ENCODE measurements around the gene CCDC106.
A peak's percentile ranks its signal among the peaks of the same experiment; 100 is the strongest.

The CCDC106 gene

GRCh38 chr19:55624109-55625003, 23.7 kb upstream of the CCDC106 start, which contains the start of gene ZNF784:
TSS of gene ZNF784 (minus strand) at chr19:55624566. CDS start at chr19:55624561, 5 bp downstream.
- no peaks in the 10 kb centered on the region for H3K9me3 ChIP-seq (ENCODE audit: insufficient read depth, low read length)
- no peaks in the 10 kb centered on the region for H3K27me3 ChIP-seq (ENCODE audit: insufficient read depth, insufficient read length)
- no peaks in the 10 kb centered on the region for H3K4me1 ChIP-seq (ENCODE audit: insufficient read depth, insufficient read length)
- peaks cover 18% of the 10 kb centered on the region for H3K36me3 ChIP-seq (ENCODE audit: insufficient read depth, insufficient read length, low read length)
- TF ChIP-seq YY1 (IDR thresholded peaks at IDR 0.05; ENCODE audit: insufficient read depth, insufficient read length) (peak; percentile 68), ZNF274 (IDR thresholded peaks at IDR 0.05; ENCODE audit: low read depth, low read length) (no peak), SUZ12 (IDR thresholded peaks at IDR 0.05; ENCODE audit: extremely low read depth, insufficient read depth, insufficient read length) (no peak)
- peak within 1 kb of the TSS; percentile 37 for H3K4me3 ChIP-seq (ENCODE audit: insufficient read length, low read depth)
- DNase-seq (ENCODE audit: low read depth, low spot score) = peak; percentile 35
- H3K9ac ChIP-seq (ENCODE audit: insufficient read length, low read depth) = peak within 1 kb of the TSS; percentile 61

GRCh38 chr19:55625004-55625326, 23.0 kb upstream of the CCDC106 start:
- no peaks in the 10 kb centered on the region for H3K27me3 ChIP-seq (ENCODE audit: insufficient read depth, insufficient read length)

GRCh38 chr19:55626350-55626749, 21.7 kb upstream of the CCDC106 start:
- no peaks in the 10 kb centered on the region for H3K4me1 ChIP-seq (ENCODE audit: insufficient read depth, insufficient read length)
- DNase-seq (ENCODE audit: low read depth, low spot score) = no peak
- no peak overlapping the region for H3K9ac ChIP-seq (ENCODE audit: insufficient read length, low read depth)
- no peaks in the 10 kb centered on the region for H3K27me3 ChIP-seq (ENCODE audit: insufficient read depth, insufficient read length)
- no peak overlapping the region for H3K4me3 ChIP-seq (ENCODE audit: insufficient read length, low read depth)
- no peaks in the 10 kb centered on the region for H3K9me3 ChIP-seq (ENCODE audit: insufficient read depth, low read length)
- H3K36me3 ChIP-seq (ENCODE audit: insufficient read depth, insufficient read length, low read length) = peaks cover 3% of the 10 kb centered on the region
- TF ChIP-seq YY1 (IDR thresholded peaks at IDR 0.05; ENCODE audit: insufficient read depth, insufficient read length) = no peak
- TF ChIP-seq SUZ12 (IDR thresholded peaks at IDR 0.05; ENCODE audit: extremely low read depth, insufficient read depth, insufficient read length) = no peak
- no peak for TF ChIP-seq ZNF274 (IDR thresholded peaks at IDR 0.05; ENCODE audit: low read depth, low read length)

More at GRCh38 chr19:55625004-55625326, 23.0 kb upstream of the CCDC106 start:
- no peaks in the 10 kb centered on the region for H3K9me3 ChIP-seq (ENCODE audit: insufficient read depth, low read length)
- peak overlapping the region; percentile 61 for H3K9ac ChIP-seq (ENCODE audit: insufficient read length, low read depth)
- TF ChIP-seq SUZ12 (IDR thresholded peaks at IDR 0.05; ENCODE audit: extremely low read depth, insufficient read depth, insufficient read length) (no peak), ZNF274 (IDR thresholded peaks at IDR 0.05; ENCODE audit: low read depth, low read length) (no peak), YY1 (IDR thresholded peaks at IDR 0.05; ENCODE audit: insufficient read depth, insufficient read length) (no peak)
- no peak for DNase-seq (ENCODE audit: low read depth, low spot score)
- peak overlapping the region; percentile 31 for H3K4me3 ChIP-seq (ENCODE audit: insufficient read length, low read depth)
- H3K4me1 ChIP-seq (ENCODE audit: insufficient read depth, insufficient read length) = no peaks in the 10 kb centered on the region
- peaks cover 14% of the 10 kb centered on the region for H3K36me3 ChIP-seq (ENCODE audit: insufficient read depth, insufficient read length, low read length)

- H3K36me3 ChIP-seq (ENCODE audit: insufficient read depth, insufficient read length, low read length) = peaks cover 10% of the 10 kb centered on the region
- H3K9me3 ChIP-seq (ENCODE audit: insufficient read depth, low read length) = no peaks in the 10 kb centered on the region
- no peak overlapping the region for H3K4me3 ChIP-seq (ENCODE audit: insufficient read length, low read depth)
- H3K4me1 ChIP-seq (ENCODE audit: insufficient read depth, insufficient read length) = peaks cover 7% of the 10 kb centered on the region
- TF ChIP-seq SUZ12 (IDR thresholded peaks at IDR 0.05; ENCODE audit: extremely low read depth, insufficient read depth, insufficient read length) (no peak), YY1 (IDR thresholded peaks at IDR 0.05; ENCODE audit: insufficient read depth, insufficient read length) (no peak), ZNF274 (IDR thresholded peaks at IDR 0.05; ENCODE audit: low read depth, low read length) (no peak)
- DNase-seq (ENCODE audit: low read depth, low spot score) = peak; percentile 90
- H3K27me3 ChIP-seq (ENCODE audit: insufficient read depth, insufficient read length) = no peaks in the 10 kb centered on the region
- H3K9ac ChIP-seq (ENCODE audit: insufficient read length, low read depth) = no peak overlapping the region
Measured at GRCh38 chr19:55632463-55632834, 15.6 kb upstream of the CCDC106 start.

GRCh38 chr19:55633861-55634260, 14.2 kb upstream of the CCDC106 start:
- peak overlapping the region; percentile 26 for H3K9ac ChIP-seq (ENCODE audit: insufficient read length, low read depth)

GRCh38 chr19:55635334-55635717, 12.7 kb upstream of the CCDC106 start:
- no peak for TF ChIP-seq YY1 (IDR thresholded peaks at IDR 0.05; ENCODE audit: insufficient read depth, insufficient read length)
- TF ChIP-seq SUZ12 (IDR thresholded peaks at IDR 0.05; ENCODE audit: extremely low read depth, insufficient read depth, insufficient read length) = no peak
- TF ChIP-seq ZNF274 (IDR thresholded peaks at IDR 0.05; ENCODE audit: low read depth, low read length) = no peak
- peaks cover 11% of the 10 kb centered on the region for H3K4me1 ChIP-seq (ENCODE audit: insufficient read depth, insufficient read length)
- peak overlapping the region; percentile 94 for H3K9ac ChIP-seq (ENCODE audit: insufficient read length, low read depth)
- peak overlapping the region; percentile 93 for H3K4me3 ChIP-seq (ENCODE audit: insufficient read length, low read depth)
- H3K36me3 ChIP-seq (ENCODE audit: insufficient read depth, insufficient read length, low read length) = peaks cover 19% of the 10 kb centered on the region
- DNase-seq (ENCODE audit: low read depth, low spot score) = no peak
- H3K27me3 ChIP-seq (ENCODE audit: insufficient read depth, insufficient read length) = no peaks in the 10 kb centered on the region
- H3K9me3 ChIP-seq (ENCODE audit: insufficient read depth, low read length) = no peaks in the 10 kb centered on the region

More at GRCh38 chr19:55633861-55634260, 14.2 kb upstream of the CCDC106 start:
- no peak for TF ChIP-seq YY1 (IDR thresholded peaks at IDR 0.05; ENCODE audit: insufficient read depth, insufficient read length)
- TF ChIP-seq SUZ12 (IDR thresholded peaks at IDR 0.05; ENCODE audit: extremely low read depth, insufficient read depth, insufficient read length) = no peak
- TF ChIP-seq ZNF274 (IDR thresholded peaks at IDR 0.05; ENCODE audit: low read depth, low read length) = no peak
- Histone ChIP-seq H3K27me3 (ENCODE audit: insufficient read depth, insufficient read length) (no peaks in the 10 kb centered on the region), H3K9me3 (ENCODE audit: insufficient read depth, low read length) (no peaks in the 10 kb centered on the region), H3K4me3 (ENCODE audit: insufficient read length, low read depth) (no peak overlapping the region), H3K36me3 (ENCODE audit: insufficient read depth, insufficient read length, low read length) (peaks cover 16% of the 10 kb centered on the region), H3K4me1 (ENCODE audit: insufficient read depth, insufficient read length) (peaks cover 7% of the 10 kb centered on the region)
- no peak for DNase-seq (ENCODE audit: low read depth, low spot score)

- H3K36me3 ChIP-seq (ENCODE audit: insufficient read depth, insufficient read length, low read length) = peaks cover 19% of the 10 kb centered on the region
- H3K27me3 ChIP-seq (ENCODE audit: insufficient read depth, insufficient read length) = no peaks in the 10 kb centered on the region
- no peak for DNase-seq (ENCODE audit: low read depth, low spot score)
- TF ChIP-seq SUZ12 (IDR thresholded peaks at IDR 0.05; ENCODE audit: extremely low read depth, insufficient read depth, insufficient read length) (no peak), ZNF274 (IDR thresholded peaks at IDR 0.05; ENCODE audit: low read depth, low read length) (no peak), YY1 (IDR thresholded peaks at IDR 0.05; ENCODE audit: insufficient read depth, insufficient read length) (no peak)
- H3K4me3 ChIP-seq (ENCODE audit: insufficient read length, low read depth) = peak overlapping the region; percentile 93
- H3K9me3 ChIP-seq (ENCODE audit: insufficient read depth, low read length) = no peaks in the 10 kb centered on the region
- peaks cover 12% of the 10 kb centered on the region for H3K4me1 ChIP-seq (ENCODE audit: insufficient read depth, insufficient read length)
- H3K9ac ChIP-seq (ENCODE audit: insufficient read length, low read depth) = peak overlapping the region; percentile 94
Measured at GRCh38 chr19:55635856-55636440, 12.1 kb upstream of the CCDC106 start.

All from NT2/D1 (cell line).